ENCODE data around the gene CHCHD6.

The CHCHD6 gene

DNA sequence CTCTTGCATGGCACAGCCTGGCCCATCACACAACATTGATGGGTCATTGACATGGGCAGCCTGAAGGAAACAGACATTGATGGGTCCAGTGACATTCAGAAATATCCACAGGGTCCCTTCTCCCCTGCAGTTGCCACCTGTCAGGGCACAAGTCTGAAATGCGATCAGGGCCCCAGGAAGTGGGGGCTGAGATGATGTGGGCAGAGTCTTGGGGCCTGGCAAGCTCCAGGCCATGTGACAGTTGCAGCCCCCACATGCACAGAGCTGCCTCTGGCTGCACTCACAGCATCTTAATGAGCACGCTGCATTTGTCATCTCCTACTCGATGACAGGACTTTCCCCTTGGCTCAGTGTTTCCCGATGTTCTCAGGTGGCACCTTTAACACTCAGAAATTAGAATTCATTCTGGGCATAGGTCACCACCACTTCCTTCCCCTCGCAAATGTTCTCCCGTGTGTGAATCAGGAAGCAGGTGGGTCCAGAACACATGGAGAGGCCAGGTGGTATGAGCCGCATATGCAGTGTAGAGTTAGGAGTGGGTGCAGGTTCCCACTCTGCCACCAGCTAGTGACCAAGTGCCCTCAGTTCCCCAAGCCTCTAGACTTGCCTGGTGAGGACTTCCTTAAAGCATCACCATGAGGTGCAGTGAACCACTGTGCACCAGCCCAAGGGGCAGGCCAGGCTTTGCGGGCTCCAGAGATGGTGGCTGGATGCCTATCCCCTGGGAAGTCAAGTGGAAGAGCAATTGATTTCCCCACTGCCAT is 47.5 kb upstream of the CHCHD6 start:
- Histone ChIP-seq H3K79me2 (ENCODE audit: low read length) (no peaks in the 10 kb centered on the region), H3K27ac (ENCODE audit: low read length) (no peak overlapping the region), H3K36me3 (replicated peaks; ENCODE audit: low read depth, low read length) (no peaks in the 10 kb centered on the region), H4K20me1 (ENCODE audit: insufficient read depth, low read length) (no peaks in the 10 kb centered on the region), H3K27me3 (ENCODE audit: low read depth, low read length) (peaks cover 16% of the 10 kb centered on the region), H3K9me3 (ENCODE audit: insufficient read depth, low read length) (no peaks in the 10 kb centered on the region), H3K4me2 (ENCODE audit: low read length) (no peak overlapping the region), H3K4me1 (ENCODE audit: low read length) (no peaks in the 10 kb centered on the region), H3K4me3 (ENCODE audit: low read length) (no peak overlapping the region), H3K9ac (ENCODE audit: low read length) (no peak overlapping the region), H2AFZ (ENCODE audit: low read depth, low read length) (no peak overlapping the region)
- TF ChIP-seq, protein P1, sequence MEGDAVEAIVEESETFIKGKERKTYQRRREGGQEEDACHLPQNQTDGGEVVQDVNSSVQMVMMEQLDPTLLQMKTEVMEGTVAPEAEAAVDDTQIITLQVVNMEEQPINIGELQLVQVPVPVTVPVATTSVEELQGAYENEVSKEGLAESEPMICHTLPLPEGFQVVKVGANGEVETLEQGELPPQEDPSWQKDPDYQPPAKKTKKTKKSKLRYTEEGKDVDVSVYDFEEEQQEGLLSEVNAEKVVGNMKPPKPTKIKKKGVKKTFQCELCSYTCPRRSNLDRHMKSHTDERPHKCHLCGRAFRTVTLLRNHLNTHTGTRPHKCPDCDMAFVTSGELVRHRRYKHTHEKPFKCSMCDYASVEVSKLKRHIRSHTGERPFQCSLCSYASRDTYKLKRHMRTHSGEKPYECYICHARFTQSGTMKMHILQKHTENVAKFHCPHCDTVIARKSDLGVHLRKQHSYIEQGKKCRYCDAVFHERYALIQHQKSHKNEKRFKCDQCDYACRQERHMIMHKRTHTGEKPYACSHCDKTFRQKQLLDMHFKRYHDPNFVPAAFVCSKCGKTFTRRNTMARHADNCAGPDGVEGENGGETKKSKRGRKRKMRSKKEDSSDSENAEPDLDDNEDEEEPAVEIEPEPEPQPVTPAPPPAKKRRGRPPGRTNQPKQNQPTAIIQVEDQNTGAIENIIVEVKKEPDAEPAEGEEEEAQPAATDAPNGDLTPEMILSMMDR (IDR thresholded peaks at IDR 0.05; ENCODE audit: low read depth, low read length) = no peak
- TF ChIP-seq EZH2phosphoT487 (IDR thresholded peaks at IDR 0.05; ENCODE audit: low read depth) = no peak

DNA sequence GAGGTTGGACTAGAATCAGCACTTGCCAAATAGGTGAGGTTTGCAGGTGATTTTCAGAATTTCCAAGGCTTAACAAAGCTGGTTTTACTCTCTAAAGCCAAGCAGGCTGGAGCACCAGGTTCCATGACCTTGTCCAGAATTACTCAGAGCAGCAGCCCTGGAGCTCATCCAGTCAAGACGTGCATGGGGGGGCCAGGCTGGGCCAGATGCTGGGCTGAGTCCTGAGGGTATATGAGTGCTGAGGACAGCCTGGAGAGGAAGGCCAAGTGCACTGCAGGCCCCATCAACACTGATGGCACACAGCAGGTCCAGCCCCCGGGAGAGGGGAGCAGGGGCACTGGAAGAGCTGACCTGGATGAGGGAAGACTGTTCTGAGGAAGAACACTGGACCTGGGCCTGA is 46.1 kb upstream of the CHCHD6 start:
- Histone ChIP-seq H2AFZ (ENCODE audit: low read depth, low read length) (no peak overlapping the region), H3K4me1 (ENCODE audit: low read length) (no peaks in the 10 kb centered on the region), H3K4me3 (ENCODE audit: low read length) (no peak overlapping the region), H3K79me2 (ENCODE audit: low read length) (no peaks in the 10 kb centered on the region), H3K27me3 (ENCODE audit: low read depth, low read length) (peaks cover 24% of the 10 kb centered on the region), H4K20me1 (ENCODE audit: insufficient read depth, low read length) (no peaks in the 10 kb centered on the region), H3K9me3 (ENCODE audit: insufficient read depth, low read length) (no peaks in the 10 kb centered on the region), H3K36me3 (replicated peaks; ENCODE audit: low read depth, low read length) (no peaks in the 10 kb centered on the region), H3K27ac (ENCODE audit: low read length) (no peak overlapping the region), H3K9ac (ENCODE audit: low read length) (no peak overlapping the region), H3K4me2 (ENCODE audit: low read length) (no peak overlapping the region)
- TF ChIP-seq EZH2phosphoT487 (IDR thresholded peaks at IDR 0.05; ENCODE audit: low read depth) = no peak
- TF ChIP-seq, protein P1 (IDR thresholded peaks at IDR 0.05; ENCODE audit: low read depth, low read length) = no peak

DNA sequence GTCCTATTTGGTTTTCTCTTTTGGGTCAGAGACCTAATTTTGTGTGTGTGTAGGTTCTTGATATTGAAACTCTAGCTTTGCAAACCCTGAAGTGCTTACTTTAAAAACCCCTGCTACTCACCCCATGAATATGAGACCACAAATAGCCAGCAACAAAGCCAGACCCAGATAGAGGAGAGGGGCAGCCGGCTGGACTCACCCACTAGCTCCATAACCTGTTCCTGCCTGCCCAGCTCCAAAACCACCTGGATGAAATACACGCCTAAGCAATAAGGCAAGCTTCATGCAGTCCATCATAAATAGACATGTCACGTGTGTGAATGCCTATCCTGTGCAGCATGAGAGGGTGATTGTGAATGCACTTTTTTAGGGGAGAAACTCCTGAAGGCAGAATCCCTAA is 45.5 kb upstream of the CHCHD6 start:
- no peaks in the 10 kb centered on the region for H4K20me1 ChIP-seq (ENCODE audit: insufficient read depth, low read length)
- H3K4me1 ChIP-seq (ENCODE audit: low read length) = no peaks in the 10 kb centered on the region
- H3K4me2 ChIP-seq (ENCODE audit: low read length) = no peak overlapping the region
- no peak overlapping the region for H2AFZ ChIP-seq (ENCODE audit: low read depth, low read length)
- H3K9ac ChIP-seq (ENCODE audit: low read length) = no peak overlapping the region
- H3K36me3 ChIP-seq (replicated peaks; ENCODE audit: low read depth, low read length) = no peaks in the 10 kb centered on the region
- no peaks in the 10 kb centered on the region for H3K79me2 ChIP-seq (ENCODE audit: low read length)
- H3K4me3 ChIP-seq (ENCODE audit: low read length) = no peak overlapping the region
- H3K27ac ChIP-seq (ENCODE audit: low read length) = no peak overlapping the region
- peaks cover 24% of the 10 kb centered on the region for H3K27me3 ChIP-seq (ENCODE audit: low read depth, low read length)
- no peaks in the 10 kb centered on the region for H3K9me3 ChIP-seq (ENCODE audit: insufficient read depth, low read length)
- no peak for TF ChIP-seq EZH2phosphoT487 (IDR thresholded peaks at IDR 0.05; ENCODE audit: low read depth)
- TF ChIP-seq, protein P1 (IDR thresholded peaks at IDR 0.05; ENCODE audit: low read depth, low read length) = no peak

DNA sequence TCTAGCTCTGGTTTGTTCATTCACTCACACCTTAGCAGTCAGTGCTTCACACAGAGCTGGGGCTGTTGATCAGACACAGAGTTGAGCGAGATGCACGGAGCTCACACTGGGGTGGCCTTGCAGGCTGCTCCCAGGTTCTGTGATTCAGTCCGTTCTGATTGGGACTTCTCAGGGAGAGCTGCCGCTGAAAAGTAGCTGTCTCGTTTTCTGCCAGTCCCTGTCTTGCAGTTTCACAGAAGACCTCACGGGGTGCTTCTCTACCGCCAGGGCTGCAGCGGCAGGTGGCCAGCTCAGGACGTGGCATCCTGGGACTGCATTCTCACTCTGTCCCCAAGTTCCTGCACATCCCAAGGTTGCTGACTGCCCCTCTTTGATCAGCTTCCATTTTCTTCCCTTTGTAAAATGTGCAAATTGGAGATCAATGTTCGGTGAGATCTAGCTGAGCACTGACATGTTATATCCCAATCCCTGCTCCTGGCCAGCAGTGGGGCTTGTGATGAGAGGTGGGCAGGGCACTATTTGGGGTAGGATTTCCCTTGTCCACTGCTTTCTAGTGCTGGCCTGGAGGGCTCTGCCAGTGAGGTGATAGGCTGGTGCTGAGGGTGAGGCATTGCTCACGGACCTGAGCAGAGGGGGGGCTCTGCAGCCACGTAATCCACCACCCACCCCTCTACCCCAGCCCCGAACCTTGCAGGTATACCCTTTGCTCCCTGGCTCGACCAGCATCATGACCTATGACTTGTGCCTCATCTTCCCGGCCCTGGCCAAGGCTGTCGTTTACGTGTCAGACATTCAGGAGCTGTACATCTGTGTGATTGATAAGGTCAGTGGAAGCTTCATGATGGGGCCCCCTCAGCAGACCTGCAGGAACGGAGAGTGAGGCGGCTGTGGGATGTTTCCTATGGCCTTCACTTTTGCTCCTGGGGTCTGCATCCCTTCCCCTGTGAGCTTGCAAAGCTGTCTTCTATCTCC is 43.8 kb upstream of the CHCHD6 start:
- H4K20me1 ChIP-seq (ENCODE audit: insufficient read depth, low read length) = no peaks in the 10 kb centered on the region
- H3K27me3 ChIP-seq (ENCODE audit: low read depth, low read length) = peaks cover 24% of the 10 kb centered on the region
- no peak overlapping the region for H3K4me2 ChIP-seq (ENCODE audit: low read length)
- H3K4me3 ChIP-seq (ENCODE audit: low read length) = no peak overlapping the region
- no peaks in the 10 kb centered on the region for H3K9me3 ChIP-seq (ENCODE audit: insufficient read depth, low read length)
- H3K9ac ChIP-seq (ENCODE audit: low read length) = no peak overlapping the region
- H2AFZ ChIP-seq (ENCODE audit: low read depth, low read length) = no peak overlapping the region
- no peak overlapping the region for H3K27ac ChIP-seq (ENCODE audit: low read length)
- no peaks in the 10 kb centered on the region for H3K36me3 ChIP-seq (replicated peaks; ENCODE audit: low read depth, low read length)
- H3K79me2 ChIP-seq (ENCODE audit: low read length) = no peaks in the 10 kb centered on the region
- TF ChIP-seq, protein P1 (IDR thresholded peaks at IDR 0.05; ENCODE audit: low read depth, low read length) = no peak
- no peak for TF ChIP-seq EZH2phosphoT487 (IDR thresholded peaks at IDR 0.05; ENCODE audit: low read depth)
- H3K4me1 ChIP-seq (ENCODE audit: low read length) = no peaks in the 10 kb centered on the region
